Glomerular endothelial cell (primary cell): ENCODE measurements around the gene WDCP. TPM values are rescaled to one million over a fixed set of nuclear protein-coding genes. Genes with fewer than 3 reads are reported as not detected.
"Not testable (repeated sequence)": the region's sequence is repeated elsewhere in the genome, so short reads cannot be mapped to it uniquely, and the experiment has no call there.

Source experiments
- DNase-seq: peaks from one replicate; pipeline ENCODE4 v3.0.0-alpha.2; 2011; ENCODE audit warnings: low read depth, low spot score; ENCODE audit errors: extremely low read depth
- total RNA-seq: library from RNA; depleted of rRNA; stranded (reverse); fragments of >200 nt; gene quantifications from 2 replicates; pipeline ENCODE4 v1.2.3, GENCODE V29; 2015

The WDCP gene
- total RNA-seq, 1 donor from 2014 or later, result 10.4 TPM

DNA sequence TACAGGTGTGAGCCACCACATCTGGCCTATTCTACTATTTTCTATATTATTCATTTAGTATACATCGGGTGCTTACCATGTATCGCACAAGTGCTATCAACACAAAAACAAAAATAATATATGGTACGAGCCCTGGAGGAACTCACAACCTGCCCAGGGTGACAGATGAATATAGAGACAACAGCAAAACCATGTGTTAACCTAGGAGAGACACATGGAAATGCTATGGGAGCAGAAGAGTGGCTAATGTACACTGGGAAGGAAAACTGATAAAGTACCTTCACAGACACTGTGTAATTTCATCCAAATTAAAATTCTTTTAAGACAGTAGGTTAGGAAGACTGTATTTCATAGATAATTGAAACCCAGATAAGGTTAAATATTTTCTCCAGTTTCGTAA, 25.1 kb upstream of the WDCP start:
- no peak for DNase-seq

GRCh38 chr2:24065341-24065740, 18.1 kb upstream of the WDCP start:
- DNase-seq, result no peak

- no peak for DNase-seq
Measured at GRCh38 chr2:24058564-24059271, 11.5 kb upstream of the WDCP start.

DNA sequence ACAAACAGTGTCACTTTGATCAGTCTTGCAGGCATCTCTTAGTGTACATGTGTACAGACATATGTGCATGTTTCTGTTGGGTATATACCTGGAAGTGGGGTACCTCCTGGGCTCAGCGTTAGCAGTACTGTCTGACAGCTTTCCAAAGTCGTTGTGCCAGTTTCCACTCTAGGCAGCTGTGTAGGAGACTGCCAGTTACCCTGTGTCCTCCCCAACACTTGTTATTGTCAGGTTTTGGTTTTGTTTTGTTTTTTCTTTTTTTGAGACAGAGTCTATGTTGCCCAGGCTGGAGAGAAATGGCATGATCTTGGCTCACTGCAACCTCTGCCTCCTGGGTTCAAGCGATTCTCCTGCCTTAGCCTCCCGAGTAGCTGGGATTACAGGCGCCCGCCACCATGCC, 8.6 kb upstream of the WDCP start:
- no peak for DNase-seq

DNA sequence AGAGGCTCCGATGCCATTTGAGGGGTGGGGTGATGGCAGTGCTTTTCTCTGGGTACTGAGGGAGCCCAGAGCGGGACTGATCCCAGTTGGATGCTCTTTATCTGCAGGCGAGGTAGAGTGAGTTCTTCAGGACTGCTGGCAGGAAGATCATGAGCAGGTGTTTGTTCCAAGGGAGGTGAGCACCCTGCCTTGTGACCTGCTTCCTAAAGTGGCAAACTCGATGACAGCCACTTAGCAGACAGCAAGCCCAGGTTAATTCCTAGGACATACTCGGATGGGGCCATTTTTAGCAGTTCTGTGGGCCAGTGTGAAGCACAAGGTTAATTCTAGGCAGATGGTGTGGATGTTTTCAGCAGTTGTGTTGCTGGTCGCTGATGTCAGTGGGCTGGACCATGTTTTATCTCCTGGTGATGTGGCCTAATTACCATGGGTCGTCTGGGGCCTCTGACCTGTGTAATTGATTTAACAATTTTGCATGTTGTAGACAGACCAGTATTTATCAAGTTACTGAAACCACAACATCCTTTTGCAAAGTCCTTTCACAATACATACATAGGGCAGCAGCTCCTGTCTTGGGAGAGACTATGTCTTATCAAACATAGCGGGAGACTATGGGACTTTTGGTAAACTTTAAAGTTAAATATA, 7.3 kb upstream of the WDCP start:
- no peak for DNase-seq

DNA sequence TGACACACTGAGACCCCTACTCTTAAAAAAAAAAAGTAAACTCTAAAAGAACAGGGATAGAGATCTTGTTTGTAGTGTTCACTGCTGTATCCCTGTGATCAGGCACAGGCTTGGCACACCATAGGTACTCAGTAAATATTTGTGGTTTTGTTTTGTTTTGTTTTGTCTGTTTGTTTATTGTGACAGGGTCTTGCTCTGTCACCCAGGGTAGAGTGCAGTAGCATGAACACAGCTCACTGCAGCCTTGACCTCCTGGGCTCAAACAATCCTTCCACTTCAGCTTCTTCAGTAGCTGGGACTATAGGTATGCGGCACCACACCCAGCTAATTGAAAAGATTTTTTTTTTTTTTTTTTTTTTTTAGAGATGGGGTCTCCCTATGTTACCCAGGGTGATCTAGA, 5.8 kb upstream of the WDCP start:
- no peak for DNase-seq

DNA sequence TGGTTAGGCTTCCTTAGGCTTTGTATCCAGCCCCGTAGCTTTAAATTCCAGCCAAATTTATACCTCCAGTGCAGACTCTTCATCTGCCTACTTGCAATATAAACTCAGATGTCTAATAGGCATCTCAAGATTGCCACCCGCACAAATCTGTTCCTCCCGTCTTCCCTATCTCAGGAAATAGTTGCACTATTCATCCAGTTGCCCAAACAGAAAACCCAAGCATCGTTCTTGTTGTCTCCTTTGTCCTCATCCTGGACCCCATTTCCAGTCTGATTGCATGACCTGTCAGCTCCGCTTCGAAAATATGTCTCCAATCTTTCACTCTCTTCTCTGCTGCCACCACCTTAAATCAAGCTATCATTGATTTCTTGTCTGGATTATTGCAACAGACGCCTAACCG, 4.6 kb upstream of the WDCP start:
- no peak for DNase-seq

DNA sequence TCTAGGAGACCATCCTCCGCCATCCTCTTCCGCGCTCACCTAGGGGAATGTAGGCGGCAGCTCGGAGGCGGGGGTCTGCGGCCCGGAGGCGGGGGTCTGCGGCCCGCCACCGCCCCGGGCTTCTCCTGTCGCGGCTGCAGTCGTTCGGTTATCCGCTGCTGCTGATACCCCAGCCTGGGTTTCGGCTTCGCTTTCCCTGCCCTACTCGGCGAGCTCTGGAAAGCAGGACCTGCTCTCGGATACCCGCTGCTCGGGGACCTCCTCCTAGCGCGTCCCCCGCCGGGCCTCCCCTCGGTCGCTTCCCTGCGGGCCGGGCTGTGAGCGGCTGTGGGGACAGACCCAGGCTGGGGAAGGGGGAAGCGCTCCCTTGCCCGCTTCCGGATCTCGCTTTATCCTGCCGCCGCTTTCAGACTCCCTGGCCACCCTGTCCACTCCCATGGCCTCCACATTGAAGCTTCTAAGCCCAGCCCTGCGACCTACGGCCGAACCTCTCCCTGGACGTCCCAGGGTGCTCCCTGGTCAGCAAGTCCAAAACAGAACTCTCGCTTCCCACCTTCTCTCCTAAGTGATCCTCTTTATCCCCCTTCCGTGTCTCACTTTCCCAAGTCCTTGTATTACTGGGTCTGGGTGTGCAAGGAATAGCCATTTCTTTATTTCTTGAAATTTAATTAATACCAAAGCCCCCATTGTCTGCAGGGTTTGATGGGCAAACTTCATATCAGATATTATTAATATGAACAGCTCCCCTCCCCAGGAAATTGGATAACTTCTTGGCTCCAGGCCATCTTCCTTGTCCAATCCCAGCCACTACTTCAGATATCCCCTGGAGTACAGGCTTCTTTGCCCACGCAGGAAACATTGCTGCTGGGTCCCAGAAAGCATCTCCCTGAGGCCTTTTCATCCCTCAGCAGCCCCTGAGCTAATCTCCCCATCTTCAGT, 3.1 kb upstream of the WDCP start:
- DNase-seq, result no peak

DNA sequence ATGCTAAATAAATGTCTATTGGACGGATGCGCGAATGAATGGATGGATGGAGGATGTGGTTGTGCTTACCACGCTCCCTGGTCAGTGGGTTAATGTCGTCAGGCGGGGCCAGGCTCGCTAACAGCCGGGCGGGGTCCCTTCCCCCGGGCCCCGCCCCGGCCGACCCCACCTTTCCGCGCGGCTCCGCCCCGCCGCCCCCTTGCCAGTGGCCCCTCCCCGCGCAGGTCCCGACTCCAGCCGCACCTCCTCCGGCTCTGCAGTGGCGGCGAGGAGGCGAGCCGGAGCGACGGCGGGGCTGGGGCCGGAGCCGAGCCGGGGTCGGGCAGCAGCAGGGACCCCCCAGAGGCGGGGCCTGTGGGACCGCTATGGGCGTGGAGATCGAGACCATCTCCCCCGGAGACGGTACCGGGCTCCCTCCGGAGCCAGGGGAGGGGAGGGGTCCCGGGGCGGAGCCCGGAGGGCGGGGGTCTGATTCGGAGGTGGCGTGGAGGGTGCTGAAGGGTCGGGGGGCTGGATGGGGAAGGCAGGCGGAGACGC, 2.4 kb upstream of the WDCP start, which contains the start of gene FKBP1B:
Gene FKBP1B, plus strand, starts transcription at position 257 of the 537 bp plus-strand sequence. Its CDS starts 109 bp downstream, at position 366.
- no peak for DNase-seq

- no peak for DNase-seq
Measured at GRCh38 chr2:24048769-24049484, 1.7 kb upstream of the WDCP start.

DNA sequence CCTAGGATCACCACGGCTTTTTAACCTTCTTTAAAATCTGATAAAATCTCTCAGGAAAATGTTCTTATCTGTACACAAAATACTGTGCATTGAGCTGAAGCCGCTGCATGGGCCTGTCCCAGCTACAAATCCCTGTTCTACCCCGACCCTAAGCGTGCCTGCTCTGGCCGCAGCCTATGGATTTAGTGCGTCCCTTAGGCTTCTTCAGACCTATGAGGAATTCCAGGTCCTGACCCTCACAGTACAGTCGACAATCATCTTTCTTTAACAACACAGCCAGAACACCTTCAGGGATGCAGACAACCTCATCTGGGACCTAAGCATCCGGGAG, 477 bp upstream of the WDCP start:
- no peak for DNase-seq

- no peak for DNase-seq
Measured at GRCh38 chr2:24046599-24046929, 627 bp downstream of the WDCP start.

DNA sequence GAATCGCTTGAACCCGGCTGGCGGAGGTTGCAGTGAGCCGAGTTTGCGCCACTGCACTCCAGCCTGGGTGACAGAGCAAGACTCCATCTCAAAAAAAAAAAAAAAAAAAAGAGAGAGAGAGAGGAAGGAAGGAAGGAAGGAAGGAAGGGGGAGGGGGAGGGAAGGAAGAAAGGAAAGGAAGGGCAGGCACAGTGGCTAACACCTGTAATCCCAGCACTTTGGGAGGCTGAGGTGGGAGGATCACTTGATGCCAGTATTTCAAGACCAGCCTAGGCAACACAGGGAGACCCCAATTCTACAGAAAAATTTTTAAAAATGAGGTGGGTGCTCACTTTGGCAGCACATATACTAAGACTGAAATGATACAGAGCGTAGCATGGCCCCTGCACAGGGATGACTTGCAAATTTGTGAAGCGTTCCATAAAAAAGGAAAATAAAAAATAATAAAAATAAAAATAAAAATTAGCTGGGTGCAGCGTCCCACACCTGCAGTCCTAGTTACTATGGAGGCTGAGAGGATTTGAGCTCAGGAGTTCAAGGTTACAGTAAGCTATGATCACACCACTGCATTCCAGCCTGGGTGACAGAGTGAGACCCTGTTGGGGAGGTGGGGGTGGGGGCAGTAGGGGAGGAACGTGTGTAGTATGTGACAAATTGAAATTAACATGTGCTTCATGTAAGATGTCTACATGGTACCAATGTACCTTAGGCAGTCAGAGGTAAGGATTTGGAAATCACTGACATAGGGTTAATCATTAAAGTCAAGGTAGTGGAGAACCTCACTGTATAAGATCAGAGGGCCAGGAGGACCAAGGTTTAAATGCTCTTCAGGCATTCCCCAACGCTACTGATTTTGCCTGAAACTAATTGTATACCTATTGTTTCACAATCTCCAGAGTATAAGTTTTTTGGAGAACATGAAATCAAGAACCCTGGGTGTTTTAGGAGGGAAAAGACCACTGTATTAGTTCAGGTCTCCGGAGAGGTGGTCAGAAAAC, 1.4 kb downstream of the WDCP start:
- no peak for DNase-seq

- not testable (repeated sequence) for DNase-seq
Measured at GRCh38 chr2:24043133-24043532, 4.1 kb downstream of the WDCP start.

DNA sequence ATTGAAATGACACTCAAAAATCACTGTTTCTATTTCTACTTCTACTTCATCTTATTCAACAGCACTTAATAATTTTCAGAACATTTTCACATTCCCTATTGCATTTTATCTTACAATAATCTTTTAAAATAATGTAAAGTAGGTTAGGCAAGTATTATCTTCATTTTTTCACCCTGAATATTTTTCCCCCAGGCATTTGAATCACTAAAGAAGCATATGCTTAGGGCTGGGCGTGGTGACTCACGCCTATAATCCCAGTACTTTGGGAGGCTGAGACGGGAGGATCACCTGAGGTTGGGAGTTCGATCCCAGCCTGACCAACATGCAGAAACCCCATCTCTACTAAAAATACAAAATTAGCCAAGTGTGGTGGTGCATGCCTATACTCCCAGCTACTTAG, 6.7 kb downstream of the WDCP start:
- no peak for DNase-seq

DNA sequence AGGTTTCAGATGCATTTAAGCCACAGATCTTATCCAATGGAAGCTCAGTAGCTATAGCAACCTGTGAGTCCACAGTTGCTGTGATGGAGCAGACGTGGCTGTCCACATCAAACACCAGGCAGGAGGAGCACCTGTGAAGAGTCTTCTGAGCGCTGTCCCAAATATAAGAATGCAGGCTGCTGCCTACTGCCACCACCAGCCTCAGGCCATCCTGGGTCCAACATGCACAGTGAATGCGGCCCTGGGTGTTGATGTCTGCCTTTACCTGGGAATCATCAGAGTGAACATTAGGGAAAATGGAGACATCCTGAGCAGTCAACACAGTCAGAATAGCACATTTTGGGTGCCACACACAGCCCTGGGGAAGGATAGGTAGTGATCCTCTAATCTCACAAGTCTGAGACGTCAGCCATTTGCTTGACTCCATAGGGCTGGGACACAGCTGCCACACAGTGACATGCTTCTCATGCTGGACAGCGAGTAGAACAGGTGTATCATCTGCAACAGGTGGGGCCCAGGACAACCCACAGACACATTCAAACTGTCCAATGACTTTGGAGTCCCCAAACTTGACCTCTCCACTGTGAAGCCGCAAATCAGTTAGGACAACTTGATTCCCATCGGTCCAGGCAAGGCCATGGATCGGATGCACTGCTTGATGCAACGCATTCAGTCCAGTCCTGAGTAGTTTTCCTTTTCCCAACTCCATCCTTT, 8.2 kb downstream of the WDCP start:
- no peak for DNase-seq

GRCh38 chr2:24026233-24026632, 21.0 kb downstream of the WDCP start:
- DNase-seq, result no peak

GRCh38 chr2:24024996-24025663, 22.1 kb downstream of the WDCP start:
- no peak for DNase-seq
